Hippocampal formation (tissue), 2 donors: Measurements from ENCODE around the gene RALGPS2.

Source experiments
- DNase-seq, 2 donors: peaks; one replicate each; lab custom pipeline; 2025; lab: John Stamatoyannopoulos, UW

RALGPS2 gene

GRCh38 chr1:178867670-178868069, 142.6 kb downstream of the RALGPS2 start:
- no peak for DNase-seq

GRCh38 chr1:178868706-178869105, 143.7 kb downstream of the RALGPS2 start:
- DNase-seq: no peak

- no peak for DNase-seq
Measured at GRCh38 chr1:178869119-178869697, 144.2 kb downstream of the RALGPS2 start.

GRCh38 chr1:178870221-178870620, 145.2 kb downstream of the RALGPS2 start:
- no peak for DNase-seq

- DNase-seq: no peak
Measured at GRCh38 chr1:178870944-178871343, 145.9 kb downstream of the RALGPS2 start, which contains the start of gene ANGPTL1. Gene ANGPTL1, minus strand, starts transcription at chr1:178871077. Its CDS starts 5,301 bp downstream, at chr1:178865776.

- DNase-seq: no peak
Measured at GRCh38 chr1:178871551-178872320, 146.7 kb downstream of the RALGPS2 start.

- no peak for DNase-seq
Measured at GRCh38 chr1:178874966-178875365, 149.9 kb downstream of the RALGPS2 start.

- no peak for DNase-seq
Measured at GRCh38 chr1:178875936-178876335, 150.9 kb downstream of the RALGPS2 start.

GRCh38 chr1:178877896-178878295, 152.9 kb downstream of the RALGPS2 start:
- no peak for DNase-seq

GRCh38 chr1:178881950-178882349, 156.9 kb downstream of the RALGPS2 start:
- no peak for DNase-seq

- no peak for DNase-seq
Measured at GRCh38 chr1:178885869-178886268, 160.8 kb downstream of the RALGPS2 start.

GRCh38 chr1:178886551-178886950, 161.5 kb downstream of the RALGPS2 start:
- DNase-seq: no peak

- DNase-seq: no peak
Measured at GRCh38 chr1:178895928-178896327, 170.9 kb downstream of the RALGPS2 start.

- no peak for DNase-seq
Measured at GRCh38 chr1:178898401-178898800, 173.4 kb downstream of the RALGPS2 start.

GRCh38 chr1:178899402-178899801, 174.4 kb downstream of the RALGPS2 start:
- no peak for DNase-seq

GRCh38 chr1:178901482-178902125, 176.6 kb downstream of the RALGPS2 start:
- DNase-seq: no peak

- DNase-seq: no peak
Measured at GRCh38 chr1:178908358-178908757, 183.3 kb downstream of the RALGPS2 start.

- no peak for DNase-seq
Measured at GRCh38 chr1:178910023-178910422, 185.0 kb downstream of the RALGPS2 start.

- DNase-seq: no peak
Measured at GRCh38 chr1:178912597-178912996, 187.6 kb downstream of the RALGPS2 start.

GRCh38 chr1:178916448-178917174, 191.6 kb downstream of the RALGPS2 start:
- DNase-seq: no peak

- no peak for DNase-seq
Measured at GRCh38 chr1:178918308-178918707, 193.3 kb downstream of the RALGPS2 start.

GRCh38 chr1:178918955-178919354, 193.9 kb downstream of the RALGPS2 start:
- no peak for DNase-seq
